Hematopoietic multipotent progenitor cell treated with erythropoietin and hydrocortisone succinate and interleukin-3 and kit ligand, for 6 days (in vitro differentiated cells): Measurements from ENCODE around the gene KCNK5.

ENCODE experiments used
- DNase-seq: peaks from one replicate; pipeline ENCODE4 v3.0.0-alpha.2; 2015

KCNK5 gene, protein sequence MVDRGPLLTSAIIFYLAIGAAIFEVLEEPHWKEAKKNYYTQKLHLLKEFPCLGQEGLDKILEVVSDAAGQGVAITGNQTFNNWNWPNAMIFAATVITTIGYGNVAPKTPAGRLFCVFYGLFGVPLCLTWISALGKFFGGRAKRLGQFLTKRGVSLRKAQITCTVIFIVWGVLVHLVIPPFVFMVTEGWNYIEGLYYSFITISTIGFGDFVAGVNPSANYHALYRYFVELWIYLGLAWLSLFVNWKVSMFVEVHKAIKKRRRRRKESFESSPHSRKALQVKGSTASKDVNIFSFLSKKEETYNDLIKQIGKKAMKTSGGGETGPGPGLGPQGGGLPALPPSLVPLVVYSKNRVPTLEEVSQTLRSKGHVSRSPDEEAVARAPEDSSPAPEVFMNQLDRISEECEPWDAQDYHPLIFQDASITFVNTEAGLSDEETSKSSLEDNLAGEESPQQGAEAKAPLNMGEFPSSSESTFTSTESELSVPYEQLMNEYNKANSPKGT

DNA sequence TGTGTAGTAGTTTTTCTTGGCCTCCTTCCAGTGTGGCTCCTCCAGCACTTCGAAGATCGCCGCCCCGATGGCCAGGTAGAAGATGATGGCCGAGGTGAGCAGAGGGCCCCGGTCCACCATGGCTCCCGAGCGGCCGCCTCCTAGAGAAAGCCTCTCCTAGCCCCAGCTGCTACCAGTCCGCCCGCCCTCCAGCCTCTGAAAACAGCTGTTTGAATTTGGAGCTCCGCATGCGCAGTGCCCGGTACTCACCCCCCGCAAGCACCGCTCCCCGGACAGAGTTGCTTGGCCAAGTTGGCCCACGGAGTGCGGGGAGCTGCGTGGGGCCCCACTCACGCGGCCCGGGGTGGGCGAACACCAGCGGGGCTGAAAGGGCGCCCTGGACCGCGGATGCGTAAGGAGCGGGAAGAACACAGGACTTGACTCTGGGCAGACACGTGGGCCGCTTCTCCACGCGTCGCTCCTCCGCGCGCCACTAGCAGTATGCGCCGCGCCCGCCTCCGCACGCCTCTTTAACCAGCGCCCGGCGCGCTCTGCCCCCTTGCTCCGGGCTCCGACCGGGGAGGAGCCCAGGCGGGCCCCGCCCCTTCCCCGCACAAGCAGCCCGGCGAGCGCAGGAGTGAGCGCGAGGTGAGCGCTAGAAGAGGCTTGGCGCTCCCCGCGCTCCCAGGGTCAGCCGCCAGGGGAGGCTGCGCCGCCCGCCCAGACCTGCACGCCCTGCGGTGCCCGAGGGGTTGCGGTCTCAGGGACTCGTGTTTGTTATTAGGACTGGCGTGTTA lies at the start of gene KCNK5:
Gene KCNK5 (minus strand): TSS at position 484 of the 776 bp plus-strand sequence. CDS start 364 bp downstream, at position 120.
- peak; percentile 96 for DNase-seq

DNA sequence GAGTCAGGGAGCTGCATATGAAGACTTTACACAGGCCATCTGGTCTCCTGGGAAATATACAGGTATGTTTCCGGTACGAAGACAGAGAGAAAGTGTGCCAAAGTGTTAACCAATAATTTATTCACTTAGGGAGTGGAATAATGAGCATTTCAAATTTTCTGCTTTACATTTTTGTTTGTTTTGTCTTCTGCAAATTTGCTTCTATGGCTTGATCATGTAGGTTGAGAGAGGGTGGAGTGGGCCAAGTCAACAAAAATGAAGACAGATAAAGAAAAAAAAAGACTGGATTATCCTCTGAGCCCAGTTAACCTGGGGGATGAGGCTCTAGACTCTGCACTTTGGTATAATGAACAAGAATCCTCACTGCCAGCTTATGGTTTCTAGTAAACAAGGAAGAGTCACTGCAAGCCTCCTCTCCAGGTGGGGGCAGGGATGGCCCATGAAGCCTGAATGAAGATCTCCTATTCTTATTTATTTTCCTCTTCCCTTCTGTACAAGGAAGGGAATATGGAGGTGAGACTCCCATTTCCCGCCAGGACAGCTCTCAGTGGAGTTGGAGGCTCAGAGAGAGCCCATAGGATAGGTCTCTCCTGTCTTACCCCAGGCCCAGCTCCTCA lies 47.2 kb upstream of the KCNK5 start:
- no peak for DNase-seq

DNA sequence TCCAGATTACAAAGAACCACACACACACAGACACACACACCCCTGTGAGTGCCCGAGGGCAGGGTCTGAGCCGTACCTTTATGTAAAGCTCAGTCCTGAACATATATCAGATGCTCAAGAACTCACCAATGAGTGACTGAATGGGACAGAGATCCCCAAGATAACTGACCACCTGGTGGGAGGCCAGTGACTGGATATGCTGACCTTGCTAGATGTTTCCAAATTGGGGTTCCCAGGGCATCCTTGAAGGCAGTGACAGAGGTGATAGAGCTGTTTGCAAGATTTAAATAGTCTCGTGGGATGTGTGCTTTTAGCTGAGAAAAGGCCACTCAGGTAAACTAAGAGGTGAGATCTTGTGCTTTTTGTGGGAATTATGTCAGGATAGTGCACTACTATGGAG lies 45.6 kb upstream of the KCNK5 start:
- DNase-seq: no peak

DNA sequence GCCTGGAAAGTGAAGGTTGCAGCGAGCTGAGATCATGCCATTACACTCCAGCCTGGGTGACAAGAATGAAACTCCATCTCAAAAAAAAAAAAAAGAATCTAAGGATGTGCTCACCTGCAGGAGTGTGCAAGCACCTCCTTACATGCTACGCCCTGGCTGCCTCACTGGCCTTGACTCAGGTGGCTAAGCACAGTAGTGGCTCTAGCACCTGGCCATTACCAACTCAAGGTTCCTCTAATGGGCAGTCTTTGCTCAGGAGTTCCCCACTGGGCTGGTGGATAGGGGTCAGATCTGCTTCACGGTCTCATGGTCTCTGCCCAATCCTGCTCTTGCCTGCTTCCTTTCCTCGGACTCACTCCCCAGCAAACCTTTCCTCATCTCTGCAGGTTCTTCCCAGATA lies 45.2 kb upstream of the KCNK5 start:
- no peak for DNase-seq

DNA sequence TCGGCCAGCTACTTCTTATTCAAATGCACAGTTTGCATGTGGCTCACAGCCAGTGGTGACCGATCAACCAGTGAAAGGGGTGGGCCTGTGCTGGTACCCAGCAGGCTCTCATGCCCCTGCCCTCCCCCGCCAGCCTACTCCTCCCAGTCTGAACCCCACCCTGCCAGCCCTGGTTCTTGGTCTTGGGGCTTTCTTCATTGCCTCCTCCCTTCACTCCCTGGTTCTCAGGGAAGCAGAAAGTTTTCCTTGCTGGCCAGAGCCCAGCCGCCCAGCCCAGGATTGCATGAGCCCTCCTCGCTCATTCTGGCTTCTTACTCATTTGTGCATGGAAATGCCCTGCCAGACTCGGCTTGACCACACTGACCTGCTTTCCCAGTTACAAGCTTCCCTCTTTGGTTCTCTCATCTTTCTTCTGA lies 44.1 kb upstream of the KCNK5 start:
- DNase-seq: no peak

DNA sequence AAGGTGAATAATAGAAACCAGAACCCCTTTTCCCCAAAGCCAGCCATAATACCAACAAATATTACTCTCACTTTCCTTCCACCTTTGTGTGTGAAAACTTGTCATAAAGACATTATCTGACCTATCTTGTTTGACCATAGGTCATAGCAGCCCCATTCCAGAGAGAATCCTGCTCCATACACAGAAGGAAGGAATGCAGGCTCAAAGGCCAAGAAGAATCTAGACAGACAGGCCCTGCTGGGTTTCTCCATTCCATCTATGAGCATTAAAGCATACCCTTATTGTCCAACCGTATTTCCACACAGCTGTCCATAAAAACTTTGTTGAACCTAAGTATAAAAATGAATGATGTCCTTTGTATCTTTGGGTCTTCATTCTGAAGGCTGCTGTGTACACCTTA lies 40.7 kb upstream of the KCNK5 start:
- DNase-seq: no peak

DNA sequence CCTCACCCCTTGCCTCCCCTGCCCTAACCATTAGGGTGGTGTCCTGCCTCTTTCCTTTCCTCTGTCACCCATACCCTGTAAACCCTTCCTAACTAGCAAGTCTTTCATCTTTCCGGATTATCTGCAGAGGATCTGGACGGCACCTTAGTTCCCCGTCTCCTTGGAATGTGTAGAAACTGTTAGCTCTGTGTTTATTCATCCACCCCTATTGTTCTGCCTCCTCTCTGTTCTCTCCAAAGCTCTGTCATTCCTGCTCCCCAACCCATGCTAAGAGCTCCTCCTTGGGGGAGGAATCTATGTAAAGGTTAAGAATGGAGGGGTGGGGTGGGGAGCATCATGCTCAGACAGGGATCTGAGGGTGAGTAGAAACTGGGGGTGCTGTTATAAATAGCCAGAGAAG lies 39.4 kb upstream of the KCNK5 start:
- no peak for DNase-seq

DNA sequence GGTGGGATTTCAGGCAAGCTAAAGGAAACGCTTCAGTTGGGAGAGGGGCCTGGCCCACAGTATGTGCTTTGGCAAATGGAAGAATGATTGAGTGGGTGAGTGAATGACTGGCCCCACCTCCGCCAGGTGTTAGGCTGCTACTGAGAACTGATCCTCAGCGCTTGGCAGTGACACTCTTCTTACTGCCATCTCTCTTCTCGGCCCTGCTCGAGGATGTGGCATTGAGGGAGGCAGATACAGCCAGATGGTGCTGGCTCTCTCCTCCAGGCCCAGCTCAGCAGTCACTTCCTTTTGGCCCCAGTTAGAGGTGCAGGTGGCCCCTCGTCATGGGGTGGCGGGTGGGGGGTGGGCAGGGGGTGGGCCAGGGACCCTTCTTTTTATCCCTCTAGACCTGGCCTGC lies 38.9 kb upstream of the KCNK5 start:
- no peak for DNase-seq

DNA sequence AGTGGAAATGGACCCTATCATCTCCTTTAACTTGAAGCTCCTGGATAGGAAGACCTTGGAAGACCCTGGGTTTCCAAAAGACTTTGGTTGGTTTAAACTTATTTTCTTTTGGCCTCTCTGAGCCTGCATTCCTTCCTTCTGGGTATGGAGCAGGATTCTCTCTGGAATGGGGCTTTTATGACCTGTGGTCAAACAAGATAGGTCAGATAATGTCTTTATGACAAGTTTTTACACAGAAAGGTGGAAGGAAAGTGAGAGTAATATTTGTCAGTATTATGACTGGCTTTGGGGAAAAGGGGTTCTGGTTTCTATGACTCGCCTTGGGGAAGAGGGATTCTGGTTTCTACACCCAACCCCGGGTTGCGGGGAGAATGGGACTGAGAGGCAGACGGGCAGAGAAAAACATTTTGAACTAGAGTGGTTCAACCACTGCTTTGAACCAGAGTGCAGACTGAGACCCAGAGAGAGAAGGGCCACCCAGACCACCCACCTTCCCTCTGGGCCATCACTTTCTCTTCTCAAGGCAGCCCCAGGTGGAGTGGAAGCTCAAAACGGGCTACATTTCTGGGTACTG lies 37.6 kb upstream of the KCNK5 start:
- no peak for DNase-seq

DNA sequence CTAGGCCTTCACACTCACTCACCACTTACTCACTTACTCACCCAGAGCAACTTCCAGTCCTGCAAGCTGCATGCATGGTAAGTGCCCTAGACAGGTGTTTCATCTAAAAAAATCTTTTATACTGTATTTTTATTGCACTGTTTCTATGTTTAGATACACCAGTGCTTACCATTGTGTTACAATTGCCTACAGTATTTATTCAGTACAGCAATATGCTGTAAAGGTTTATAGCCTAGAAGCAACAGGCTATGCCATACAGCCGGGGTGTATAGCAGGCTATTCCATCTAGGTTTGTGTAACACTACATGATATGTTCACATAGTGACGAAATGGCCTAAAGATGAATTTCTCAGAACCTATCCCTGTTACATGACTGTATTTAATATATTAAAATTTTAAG lies 37.1 kb upstream of the KCNK5 start:
- no peak for DNase-seq

DNA sequence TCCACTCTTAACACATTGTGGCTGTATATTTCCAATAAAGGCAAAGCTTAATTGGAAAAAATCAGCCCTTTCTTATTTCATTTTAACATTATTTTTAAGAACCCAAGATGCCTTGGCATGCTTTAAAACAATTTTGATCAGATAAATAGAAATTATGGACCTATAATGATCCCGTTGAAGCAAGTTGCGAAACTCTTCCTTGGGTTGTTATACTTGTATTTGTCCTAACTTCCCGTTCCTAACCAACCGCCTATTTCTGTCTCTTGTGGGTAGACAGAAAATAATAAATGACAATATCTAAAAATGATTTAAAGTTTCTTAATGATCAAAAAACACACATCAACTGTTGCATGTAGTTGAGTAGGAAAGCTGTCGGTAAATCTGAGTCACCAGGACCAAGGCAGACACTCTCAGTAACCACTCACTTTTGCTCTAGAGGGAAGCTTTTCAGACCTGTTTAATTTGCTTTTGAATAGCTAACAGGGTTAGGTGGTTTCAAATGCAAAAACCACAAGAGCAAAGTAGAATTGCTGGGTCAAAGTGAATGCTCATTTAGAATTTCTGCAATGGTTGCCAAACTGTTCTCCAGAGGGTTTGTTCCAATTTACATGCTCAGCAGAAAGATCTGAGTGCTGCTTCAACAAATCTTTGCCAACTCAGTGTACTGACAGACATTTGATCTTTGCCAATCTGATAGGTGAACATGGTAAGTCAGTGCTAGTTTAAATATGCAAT lies 34.2 kb upstream of the KCNK5 start:
- DNase-seq: peak; percentile 42

DNA sequence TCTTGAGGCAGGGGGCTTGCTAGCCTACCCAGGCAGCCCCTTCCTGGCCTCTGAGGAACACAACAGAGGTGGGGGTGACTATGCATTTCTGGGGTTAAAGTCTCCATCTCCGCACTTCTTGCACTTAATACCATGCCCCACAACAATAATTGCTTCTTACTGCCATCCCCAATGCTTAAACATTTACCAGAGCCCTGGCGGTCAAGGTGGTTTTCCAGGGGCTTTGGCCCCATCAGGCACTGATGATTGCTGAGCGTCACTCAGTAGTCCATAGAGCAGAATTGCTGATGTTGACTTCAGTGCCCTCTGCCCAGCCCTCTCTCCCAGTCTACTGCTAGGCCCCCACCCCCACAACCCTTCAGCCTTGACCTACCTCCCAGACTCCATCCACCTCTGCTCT lies 32.5 kb upstream of the KCNK5 start:
- DNase-seq: no peak

DNA sequence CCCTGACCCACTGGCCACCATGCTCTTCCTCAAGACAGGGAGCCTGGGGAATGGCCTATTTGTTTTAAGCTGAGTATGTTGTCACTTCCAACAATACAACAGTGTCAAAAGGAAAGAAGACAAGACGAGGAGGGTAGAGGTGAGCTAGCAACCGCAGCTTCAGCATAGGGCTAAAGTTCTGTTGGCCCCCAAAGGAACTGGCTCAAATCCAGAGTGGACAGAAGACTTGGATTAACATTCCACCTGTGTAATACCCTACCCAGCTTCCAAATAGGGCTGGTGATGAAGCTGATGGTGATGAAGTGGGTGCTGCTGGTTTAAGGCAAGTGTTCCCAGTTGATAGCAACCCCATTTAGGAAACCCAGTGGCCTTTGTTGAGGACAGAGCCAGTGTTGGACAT lies 31.7 kb upstream of the KCNK5 start:
- no peak for DNase-seq

DNA sequence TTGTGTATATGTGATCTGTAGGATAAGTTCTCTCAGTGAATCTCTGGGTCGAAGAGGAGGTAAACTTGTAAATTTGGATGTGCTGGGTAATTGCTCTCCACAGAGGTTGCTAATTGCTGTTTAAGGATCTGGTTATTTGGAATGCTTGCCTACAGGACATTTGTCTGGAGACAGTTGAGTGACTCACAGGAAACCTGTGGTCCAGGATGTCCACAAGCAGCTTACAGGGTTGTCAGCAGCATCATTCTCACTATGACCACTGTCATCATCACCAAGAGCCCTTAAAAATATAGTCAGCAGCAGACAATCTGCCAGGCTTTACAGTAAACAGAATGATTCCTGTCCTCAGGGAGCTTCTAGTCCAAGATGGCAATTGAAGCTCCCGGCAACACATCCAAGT lies 31.2 kb upstream of the KCNK5 start:
- DNase-seq: no peak

DNA sequence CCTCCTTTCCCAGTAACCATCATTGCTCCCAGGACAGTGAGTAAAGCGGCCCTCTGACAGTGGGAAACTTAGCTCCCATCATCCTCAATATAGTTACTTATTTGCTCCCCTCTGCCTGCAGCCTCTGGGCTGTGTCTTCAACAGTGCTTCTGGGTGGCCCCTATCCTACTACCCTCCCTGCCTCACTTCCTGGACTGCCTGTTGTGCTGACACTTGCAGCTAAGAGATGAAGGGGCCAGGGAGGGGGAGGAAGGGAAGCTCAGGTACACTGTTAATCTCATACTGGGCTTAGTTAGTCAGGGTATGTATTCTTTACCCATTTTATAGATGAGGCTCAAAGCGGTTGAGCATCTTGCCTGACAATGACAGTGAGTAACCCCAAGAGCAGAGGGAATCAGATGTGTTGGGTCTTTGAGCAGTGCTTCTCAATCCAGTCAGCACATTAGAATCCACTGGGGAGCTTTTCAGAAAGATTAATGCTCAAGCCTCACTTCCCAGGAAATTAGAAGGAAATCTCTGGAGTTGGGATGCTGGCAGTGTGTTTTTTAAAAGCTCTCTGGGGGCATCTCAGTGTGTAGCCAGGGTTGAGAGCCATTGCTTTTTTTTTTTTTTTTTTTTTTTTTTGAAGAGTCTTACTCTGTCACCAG lies 27.1 kb upstream of the KCNK5 start:
- no peak for DNase-seq

DNA sequence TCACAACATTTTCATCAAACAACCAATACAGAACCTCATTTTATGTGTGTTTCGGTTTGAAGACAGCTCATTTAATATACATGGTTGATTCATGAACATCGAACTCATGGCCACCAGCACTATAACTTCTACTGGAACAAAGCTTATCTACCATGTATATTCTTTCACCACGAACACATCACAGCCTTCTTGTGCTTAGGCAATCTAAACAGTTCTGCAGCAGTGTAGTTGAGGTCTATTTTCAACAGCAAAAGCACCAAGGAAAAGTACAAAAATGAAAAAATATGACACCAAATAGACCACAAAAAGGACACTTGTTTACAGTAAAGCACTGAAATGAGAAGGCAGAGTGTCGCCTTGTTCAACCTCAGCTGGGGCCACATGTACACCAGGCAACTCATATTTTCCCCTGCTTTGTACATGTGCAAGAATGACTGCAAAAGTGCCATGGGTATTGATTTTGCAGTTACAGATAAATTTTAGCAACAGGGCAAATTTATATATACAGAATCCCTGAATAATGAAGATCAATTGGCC lies 25.8 kb upstream of the KCNK5 start:
- no peak for DNase-seq

DNA sequence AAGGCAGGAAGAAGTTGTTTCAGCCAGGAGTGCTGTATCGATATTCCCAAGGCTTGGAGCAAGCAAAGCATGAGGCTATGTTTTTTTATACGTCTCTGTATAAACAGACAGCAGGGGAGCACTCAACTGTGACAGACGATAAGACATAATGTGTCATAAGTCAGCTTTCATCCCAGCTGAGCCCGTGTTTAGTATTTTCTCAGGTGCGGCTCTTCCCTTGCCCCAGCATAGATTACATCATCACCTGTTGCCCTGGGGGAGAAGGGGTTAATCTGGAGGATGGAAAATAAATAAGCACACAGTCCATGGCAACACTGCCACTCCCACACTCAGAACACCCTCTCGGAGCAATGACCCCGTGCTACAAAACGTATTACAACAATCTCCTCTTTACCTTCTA lies 22.1 kb upstream of the KCNK5 start:
- no peak for DNase-seq

DNA sequence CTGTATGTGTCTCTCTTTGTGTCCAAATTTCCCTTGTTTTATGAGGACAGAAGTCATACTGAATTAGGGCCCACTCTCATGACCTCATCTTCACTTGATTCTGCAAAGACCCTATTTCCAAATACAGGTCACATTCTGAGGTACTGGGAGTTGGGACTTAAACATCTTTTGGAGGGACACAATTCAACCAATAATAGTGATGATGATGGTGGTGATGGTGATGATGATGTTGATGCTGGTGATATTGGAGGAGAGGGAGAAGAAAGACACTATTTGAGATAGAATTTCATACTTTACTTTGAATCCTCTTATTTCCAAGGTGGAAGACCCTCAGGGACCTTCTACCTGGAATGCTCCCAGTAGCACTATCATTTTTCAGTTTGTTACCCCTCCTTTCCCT lies 21.2 kb upstream of the KCNK5 start:
- DNase-seq: no peak

DNA sequence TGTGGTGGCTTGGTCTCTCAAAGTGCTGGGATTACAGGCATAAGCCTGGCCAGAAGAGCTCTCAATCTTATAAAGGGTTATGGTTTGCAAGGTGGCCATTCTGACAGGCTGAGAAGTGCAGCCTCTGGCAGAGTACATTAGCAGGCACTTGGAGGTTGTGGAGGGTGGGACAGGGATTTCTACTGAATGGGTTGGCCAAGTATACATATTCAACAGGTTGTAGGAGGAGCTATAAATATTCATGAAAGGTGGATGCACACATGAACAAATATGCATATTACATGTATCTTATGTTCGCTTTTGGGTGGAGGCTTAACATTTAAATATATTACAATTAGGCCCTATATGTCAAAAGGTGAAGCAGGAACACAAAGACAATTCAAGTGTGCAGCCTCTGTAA lies 20.0 kb upstream of the KCNK5 start:
- DNase-seq: no peak

DNA sequence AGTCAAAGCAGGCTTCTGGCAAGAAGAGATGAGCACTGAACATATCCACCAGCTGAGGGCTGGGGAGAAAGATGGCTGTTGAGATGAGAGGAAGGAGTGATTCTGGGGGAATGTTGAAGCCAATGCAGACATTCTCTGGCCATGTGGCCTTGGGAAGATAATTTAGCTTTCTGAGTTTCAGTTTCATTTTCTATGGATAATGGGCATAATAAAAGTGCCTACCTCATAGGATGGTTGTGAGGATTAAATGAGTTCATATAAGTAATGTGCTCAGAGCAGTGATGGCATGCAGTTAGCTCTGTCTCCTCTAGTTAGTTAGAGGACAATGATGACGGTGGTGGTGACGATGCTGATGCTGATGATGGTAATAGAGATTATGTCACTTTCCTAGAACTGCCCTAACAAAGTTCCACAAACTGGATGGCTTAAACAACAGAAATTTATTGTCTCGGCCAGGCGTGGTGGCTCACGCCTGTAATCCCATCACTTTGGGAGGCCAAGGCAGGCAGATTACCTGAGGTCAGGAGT lies 18.5 kb upstream of the KCNK5 start:
- no peak for DNase-seq

DNA sequence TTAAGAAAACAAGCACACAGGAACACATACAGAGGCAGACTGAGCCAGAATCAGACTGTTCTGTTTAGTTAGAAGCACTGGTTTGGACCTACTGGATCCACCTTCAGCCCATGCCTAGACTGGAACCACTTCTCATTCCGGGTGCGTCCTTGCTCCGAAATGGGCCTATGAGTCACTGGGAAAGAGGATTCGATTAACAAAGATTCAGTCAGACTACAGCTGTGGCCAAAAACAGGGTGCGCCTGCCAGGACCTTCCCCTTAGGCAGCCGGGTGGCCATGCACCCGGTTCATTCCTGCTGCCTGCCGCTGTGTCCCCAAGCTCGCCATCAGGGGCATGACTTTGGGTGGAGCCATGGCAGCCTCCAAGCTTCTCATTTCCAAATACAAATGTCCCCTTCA lies 14.5 kb upstream of the KCNK5 start:
- DNase-seq: no peak
